GM21717 (cell line): ENCODE data around the gene GALNT14.

Experiments used
- ATAC-seq: cut with Tn5 transposase; IDR thresholded peaks from one replicate; pipeline ENCODE4 v1.9.1; 2021; ENCODE audit warnings: mild to moderate bottlenecking, moderate library complexity; ENCODE audit not compliant: unreplicated experiment

GALNT14 gene

GRCh38 chr2:30955516-30956132, 182.6 kb downstream of the GALNT14 start:
- no peak for ATAC-seq

- no peak for ATAC-seq
Observed at GRCh38 chr2:30950339-30950738, 187.9 kb downstream of the GALNT14 start.

- no peak for ATAC-seq
Observed at GRCh38 chr2:30949435-30949834, 188.8 kb downstream of the GALNT14 start.

- ATAC-seq: no peak
Observed at GRCh38 chr2:30948857-30949256, 189.4 kb downstream of the GALNT14 start.

- ATAC-seq: no peak
Observed at GRCh38 chr2:30948130-30948529, 190.1 kb downstream of the GALNT14 start.

GRCh38 chr2:30947686-30948085, 190.6 kb downstream of the GALNT14 start:
- no peak for ATAC-seq

GRCh38 chr2:30942419-30942818, 195.8 kb downstream of the GALNT14 start:
- no peak for ATAC-seq

GRCh38 chr2:30940839-30941238, 197.4 kb downstream of the GALNT14 start:
- no peak for ATAC-seq

GRCh38 chr2:30939364-30939763, 198.9 kb downstream of the GALNT14 start:
- ATAC-seq: no peak

- no peak for ATAC-seq
Observed at GRCh38 chr2:30938196-30938595, 200.0 kb downstream of the GALNT14 start.

GRCh38 chr2:30936977-30937376, 201.3 kb downstream of the GALNT14 start:
- ATAC-seq: no peak

GRCh38 chr2:30935795-30936194, 202.4 kb downstream of the GALNT14 start:
- no peak for ATAC-seq

GRCh38 chr2:30934066-30934465, 204.2 kb downstream of the GALNT14 start:
- ATAC-seq: no peak

- no peak for ATAC-seq
Observed at GRCh38 chr2:30933496-30933895, 204.7 kb downstream of the GALNT14 start.

GRCh38 chr2:30932870-30933269, 205.4 kb downstream of the GALNT14 start:
- ATAC-seq: no peak

GRCh38 chr2:30931841-30932407, 206.3 kb downstream of the GALNT14 start:
- ATAC-seq: no peak

- no peak for ATAC-seq
Observed at GRCh38 chr2:30930716-30931115, 207.5 kb downstream of the GALNT14 start.

- no peak for ATAC-seq
Observed at GRCh38 chr2:30927465-30928075, 210.7 kb downstream of the GALNT14 start.

GRCh38 chr2:30926606-30927005, 211.6 kb downstream of the GALNT14 start:
- no peak for ATAC-seq

- no peak for ATAC-seq
Observed at GRCh38 chr2:30923623-30924022, 214.6 kb downstream of the GALNT14 start.

- ATAC-seq: no peak
Observed at GRCh38 chr2:30920511-30920910, 217.7 kb downstream of the GALNT14 start.

- no peak for ATAC-seq
Observed at GRCh38 chr2:30915486-30915885, 222.8 kb downstream of the GALNT14 start.

GRCh38 chr2:30914456-30914855, 223.8 kb downstream of the GALNT14 start:
- no peak for ATAC-seq
